SK-N-SH (cell line): ENCODE data around the gene OBSL1. TPM values are rescaled to one million over a fixed set of nuclear protein-coding genes. Genes with fewer than 3 reads are reported as not detected.

ENCODE experiments used
- CTCF ChIA-PET: fragments of 300-600, 350-600 bp; formaldehyde crosslinking; extraction: SDS; loops from one replicate; lab custom pipeline; 2021; lab: Yijun Ruan, JAX
- POLR2A ChIA-PET: fragments of 350-600 bp; sonication (Branson Sonifier 250); formaldehyde crosslinking; extraction: SDS; loops from one replicate; lab custom pipeline; 2020; ENCODE audit warnings: antibody characterized with exemption, inconsistent platforms; lab: Yijun Ruan, JAX
- DNase-seq: peaks from one replicate; pipeline ENCODE4 v3.0.0; 2012
- H2AFZ ChIP-seq: fragments of 200-600 bp; sonication (generic); 2 replicates; pipeline ENCODE4 v1.8.1; 2016; ENCODE audit warnings: antibody characterized with exemption, mild to moderate bottlenecking, low read depth
- H3F3A ChIP-seq: fragments of 200-600 bp; sonication (generic); replicated peaks from 2 replicates; pipeline ENCODE3; 2016; ENCODE audit warnings: antibody characterized with exemption, mild to moderate bottlenecking; ENCODE audit not compliant: insufficient read depth
- H3K27ac ChIP-seq, 2 experiments: fragments of 200-500 bp in 1 of 2; fragments of 200-600 bp in 1 of 2; sonication (Bioruptor generic) in 1 of 2; sonication (generic), shearing (Covaris generic) in 1 of 2; 2 replicates each; pipeline versions ENCODE4 v1.5.1 to v1.6.1; 2014 to 2016; ENCODE audit warnings: low read depth in 2 of 2, inconsistent platforms in 1 of 2, low read length in 1 of 2, mild to moderate bottlenecking in 1 of 2, mixed read lengths in 1 of 2
- H3K27me3 ChIP-seq: fragments of 200-600 bp; sonication (generic), shearing (Covaris generic); 2 replicates; pipeline ENCODE4 v1.6.1; 2016; ENCODE audit warnings: mixed run types; ENCODE audit not compliant: insufficient read depth
- H3K36me3 ChIP-seq, 2 experiments: fragments of 200-500 bp in 1 of 2; fragments of 200-600 bp in 1 of 2; sonication (Bioruptor generic) in 1 of 2; sonication (generic) in 1 of 2; replicated peaks in 1 of 2; 2 replicates each; pipeline versions ENCODE3 to v1.5.1; 2014 to 2016; ENCODE audit warnings: low read length in 1 of 2, mild to moderate bottlenecking in 1 of 2; ENCODE audit not compliant: insufficient read depth in 2 of 2, control insufficient read depth in 1 of 2
- H3K4me1 ChIP-seq, 2 experiments: fragments of 200-500 bp in 1 of 2; fragments of 200-600 bp in 1 of 2; sonication (Bioruptor generic) in 1 of 2; sonication (generic), shearing (Covaris generic) in 1 of 2; 2 replicates each; pipeline versions ENCODE4 v1.5.1 to v1.6.1; 2014 to 2016; ENCODE audit warnings: low read depth in 1 of 2, low read length in 1 of 2, mixed run types in 1 of 2; ENCODE audit not compliant: insufficient read depth in 2 of 2, control insufficient read depth in 1 of 2
- H3K4me2 ChIP-seq: fragments of 200-600 bp; sonication (generic), shearing (Covaris generic); 2 replicates; pipeline ENCODE4 v1.6.1; 2017; ENCODE audit warnings: mixed run types
- H3K4me3 ChIP-seq, 2 experiments: fragments of 200-500 bp in 1 of 2; fragments of 200-600 bp in 1 of 2; sonication (Bioruptor generic) in 1 of 2; sonication (generic), shearing (Covaris generic) in 1 of 2; 2 replicates each; pipeline versions ENCODE4 v1.5.1 to v1.8.1; 2014 to 2016; ENCODE audit warnings: low read depth in 2 of 2, inconsistent platforms in 1 of 2, low read length in 1 of 2, mild to moderate bottlenecking in 1 of 2, mixed read lengths in 1 of 2, moderate library complexity in 1 of 2
- H3K79me2 ChIP-seq: fragments of 200-600 bp; sonication (generic); 2 replicates; pipeline ENCODE4 v1.8.1; 2017; ENCODE audit warnings: mild to moderate bottlenecking; ENCODE audit not compliant: insufficient read depth
- H3K9ac ChIP-seq: fragments of 200-600 bp; sonication (generic); 2 replicates; pipeline ENCODE4 v1.6.1; 2017; ENCODE audit warnings: mixed run types
- H3K9me2 ChIP-seq: fragments of 200-600 bp; sonication (generic); 2 replicates; pipeline ENCODE4 v1.6.1; 2017; ENCODE audit warnings: mixed run types
- H3K9me3 ChIP-seq: fragments of 200-600 bp; sonication (generic); 2 replicates; pipeline ENCODE4 v1.6.1; 2017; ENCODE audit warnings: mixed run types, mild to moderate bottlenecking, moderate library complexity
- H4K20me1 ChIP-seq: fragments of 200-600 bp; sonication (generic); 2 replicates; pipeline ENCODE4 v1.6.1; 2017; ENCODE audit warnings: mild to moderate bottlenecking, mixed run types; ENCODE audit not compliant: insufficient read depth
- EP300 ChIP-seq, 2 experiments: IDR thresholded peaks; 2 replicates each; pipeline versions ENCODE4 v1.4.0 to v1.6.1; 2012; ENCODE audit warnings: borderline replicate concordance in 1 of 2, low read depth in 1 of 2, low read length in 1 of 2
- JUND ChIP-seq: IDR thresholded peaks from 2 replicates; pipeline ENCODE4 v1.4.0; 2012
- NRF1 ChIP-seq: IDR thresholded peaks from 2 replicates; pipeline ENCODE4 v1.6.1; 2012; ENCODE audit warnings: low read depth, mild to moderate bottlenecking, low read length
- REST ChIP-seq: IDR thresholded peaks from 2 replicates; pipeline ENCODE4 v1.6.1; 2012; ENCODE audit warnings: mild to moderate bottlenecking, low read depth, low read length, moderate library complexity
- USF1 ChIP-seq: IDR thresholded peaks from 2 replicates; pipeline ENCODE4 v1.4.0; 2012; ENCODE audit warnings: low read depth, borderline replicate concordance
- USF2 ChIP-seq: fragments of 150-350 bp; IDR thresholded peaks from 2 replicates; pipeline ENCODE4 v1.6.1; 2017; ENCODE audit warnings: antibody characterized with exemption, low read length, low read depth, borderline replicate concordance
- WGBS: methylation state at CpG from one replicate; pipeline ENCODE4 v1.1.6; 2017; ENCODE audit warnings: low lambda C conversion rate; 5-methylcytosine and 5-hydroxymethylcytosine counted together
- polyA plus RNA-seq, 3 experiments: library from polyadenylated mRNA; depleted of rRNA; stranded (reverse); fragments of >200 nt; gene quantifications; 2 replicates each; pipeline ENCODE4 v1.2.3, GENCODE V29; 2012

Gene OBSL1
- polyA plus RNA-seq, 1 of the 3 experiments (the other 2 are of a cell fraction) = 93.0 TPM

GRCh38 chr2:219517954-219518778 is 53.2 kb downstream of the OBSL1 start:
- no peaks in the 10 kb centered on the region for H4K20me1 ChIP-seq
- no peak for DNase-seq
- no peak overlapping the region for H3K4me3 ChIP-seq
- H3K36me3 ChIP-seq = no peaks in the 10 kb centered on the region
- ChIA-PET CTCF (interaction anchor here (0.8 to 62.1 kb wide), 6 partner anchors 3 to 223 kb away, joined by 4 to 2824 read pairs (median 140); partner anchors contain the start of genes ASIC4, CHPF, GMPPA and TMEM198), POLR2A (interaction anchor here (0.8 to 13.5 kb wide), 3 partner anchors 9 to 42 kb away, joined by 3 to 210 read pairs (median 36); no protein-coding TSS in a partner anchor)
- no peak overlapping the region for H2AFZ ChIP-seq
- no peak overlapping the region for H3K27ac ChIP-seq
- WGBS = 65% methylated on average over 10 of the region's 10 CpGs
- TF ChIP-seq USF1 = no peak
- no peak for TF ChIP-seq REST
- peaks cover 30% of the 10 kb centered on the region for H3K27me3 ChIP-seq
- peaks cover 12 to 84% of the 10 kb centered on the region in 2 experiments; a peak in 1 of 4 replicates for H3K4me1 ChIP-seq
- H3F3A ChIP-seq = no peaks in the 10 kb centered on the region
- H3K79me2 ChIP-seq = no peaks in the 10 kb centered on the region
- no peaks in the 10 kb centered on the region for H3K9me2 ChIP-seq
- H3K9me3 ChIP-seq = no peaks in the 10 kb centered on the region
- no peak overlapping the region for H3K9ac ChIP-seq
- no peak overlapping the region for H3K4me2 ChIP-seq

- no peak for DNase-seq
- POLR2A ChIA-PET = interaction anchor here (13.5 kb wide), 1 partner anchor 10 kb away, joined by 210 read pairs; no protein-coding TSS in a partner anchor
- Histone ChIP-seq H3K9me3 (no peaks in the 10 kb centered on the region), H3K27me3 (peaks cover 33% of the 10 kb centered on the region), H3K4me1 (peaks cover 12 to 94% of the 10 kb centered on the region in 2 experiments; a peak in 2 of 4 replicates), H3K4me3 (no peak overlapping the region), H3K9ac (no peak overlapping the region), H3K4me2 (no peak overlapping the region), H4K20me1 (no peaks in the 10 kb centered on the region), H3K27ac (no peak overlapping the region), H3F3A (no peaks in the 10 kb centered on the region), H3K79me2 (no peaks in the 10 kb centered on the region), H2AFZ (no peak overlapping the region), H3K9me2 (no peaks in the 10 kb centered on the region), H3K36me3 (no peaks in the 10 kb centered on the region)
- TF ChIP-seq EP300 (IDR thresholded peaks at IDR 0.05; ENCODE audit: borderline replicate concordance in 1 of 2, low read depth in 1 of 2, low read length in 1 of 2) (no peak), JUND (no peak), NRF1 (no peak), USF2 (no peak)
- CTCF ChIA-PET = interaction anchor here (1.6 to 62.1 kb wide), 4 partner anchors 2 to 114 kb away, joined by 5 to 2824 read pairs (median 1418); partner anchors contain the start of genes ASIC4, CHPF, GMPPA and TMEM198
- 79% methylated on average over 7 of the region's 7 CpGs for WGBS
Measured at GRCh38 chr2:219516888-219517287, 54.5 kb downstream of the OBSL1 start.
